Loucy (cell line): Measurements from ENCODE around the gene CYP46A1.

Experiments used
- EZH2phosphoT487 ChIP-seq: fragments of 200-600 bp; IDR thresholded peaks from 2 replicates; pipeline ENCODE4 v1.6.1; 2018; ENCODE audit warnings: antibody characterized with exemption, mild to moderate bottlenecking, moderate library complexity, borderline replicate concordance
- TF ChIP-seq, protein P1 (sequence below): fragments of 200-600 bp; sonication (generic); conservative IDR thresholded peaks from 2 replicates; pipeline ENCODE4 v1.5.1; 2014; ENCODE audit warnings: mild to moderate bottlenecking, antibody characterized with exemption, low read length

DNA sequence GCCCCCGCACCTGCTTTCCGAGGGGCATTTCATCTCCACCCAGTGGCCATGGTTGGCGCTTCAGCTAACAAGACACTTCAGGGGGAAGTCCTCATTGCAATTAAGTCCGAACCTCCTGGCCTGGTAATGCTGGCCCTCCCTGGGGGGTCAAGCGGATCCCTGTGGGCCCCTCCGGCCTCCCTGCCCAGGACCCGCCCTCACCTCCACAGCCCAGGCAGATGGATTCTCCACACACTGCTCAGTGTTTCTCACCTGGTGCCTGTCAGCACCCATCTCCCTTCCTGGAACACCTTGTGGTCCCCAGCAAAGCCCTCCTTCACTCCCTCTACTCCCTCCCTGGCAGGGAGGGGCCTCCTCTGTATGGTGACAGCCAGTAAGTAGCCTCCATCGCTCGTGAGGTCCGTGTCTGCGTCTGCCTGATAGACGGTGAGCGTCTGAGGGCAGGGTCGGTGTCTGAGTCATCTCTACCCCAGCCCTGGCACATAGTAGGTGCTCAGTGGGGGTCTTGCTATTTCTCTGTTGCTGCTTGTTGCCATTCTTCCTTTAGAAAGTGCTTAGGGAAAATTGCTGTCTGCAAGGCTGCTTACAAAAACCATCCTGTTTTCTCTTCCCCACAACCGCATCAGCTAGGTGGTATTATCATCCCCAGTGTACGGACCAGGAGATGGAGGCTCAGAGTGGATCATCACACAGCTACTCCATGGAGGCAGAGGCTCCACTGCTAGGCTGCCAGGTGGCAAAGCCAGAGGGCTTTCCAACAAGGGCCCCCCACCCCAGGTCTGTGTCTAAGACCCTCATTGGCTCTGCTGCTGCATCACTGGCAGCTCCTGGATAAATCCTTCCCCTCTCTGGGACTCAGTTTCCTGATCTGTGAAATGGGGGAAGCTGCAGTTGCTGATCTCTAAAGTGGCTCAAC lies 69.4 kb downstream of the CYP46A1 start:
- TF ChIP-seq, protein P1, sequence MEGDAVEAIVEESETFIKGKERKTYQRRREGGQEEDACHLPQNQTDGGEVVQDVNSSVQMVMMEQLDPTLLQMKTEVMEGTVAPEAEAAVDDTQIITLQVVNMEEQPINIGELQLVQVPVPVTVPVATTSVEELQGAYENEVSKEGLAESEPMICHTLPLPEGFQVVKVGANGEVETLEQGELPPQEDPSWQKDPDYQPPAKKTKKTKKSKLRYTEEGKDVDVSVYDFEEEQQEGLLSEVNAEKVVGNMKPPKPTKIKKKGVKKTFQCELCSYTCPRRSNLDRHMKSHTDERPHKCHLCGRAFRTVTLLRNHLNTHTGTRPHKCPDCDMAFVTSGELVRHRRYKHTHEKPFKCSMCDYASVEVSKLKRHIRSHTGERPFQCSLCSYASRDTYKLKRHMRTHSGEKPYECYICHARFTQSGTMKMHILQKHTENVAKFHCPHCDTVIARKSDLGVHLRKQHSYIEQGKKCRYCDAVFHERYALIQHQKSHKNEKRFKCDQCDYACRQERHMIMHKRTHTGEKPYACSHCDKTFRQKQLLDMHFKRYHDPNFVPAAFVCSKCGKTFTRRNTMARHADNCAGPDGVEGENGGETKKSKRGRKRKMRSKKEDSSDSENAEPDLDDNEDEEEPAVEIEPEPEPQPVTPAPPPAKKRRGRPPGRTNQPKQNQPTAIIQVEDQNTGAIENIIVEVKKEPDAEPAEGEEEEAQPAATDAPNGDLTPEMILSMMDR: peak; percentile 18
- TF ChIP-seq EZH2phosphoT487: no peak
